H9 (cell line): ENCODE data around the gene VWC2L. TPM values are rescaled to one million over a fixed set of nuclear protein-coding genes. Genes with fewer than 3 reads are reported as not detected.

Experiments
- DNase-seq: peaks from one replicate; pipeline ENCODE4 v3.0.0-alpha.2; 2017
- H2AFZ ChIP-seq: one replicate; pipeline ENCODE4 v1.6.1; 2013; ENCODE audit warnings: mild to moderate bottlenecking, low read length, control low read depth, moderate library complexity
- H2AK5ac ChIP-seq: 2 replicates; pipeline ENCODE4 v1.6.1; 2013; ENCODE audit warnings: low read length, control low read depth, mixed read lengths; ENCODE audit not compliant: insufficient read length
- H2BK120ac ChIP-seq: one replicate; pipeline ENCODE4 v1.6.1; 2013; ENCODE audit warnings: low read depth, mild to moderate bottlenecking, low read length, control low read depth, inconsistent platforms; ENCODE audit not compliant: poor library complexity, severe bottlenecking
- H2BK12ac ChIP-seq: 2 replicates; pipeline ENCODE4 v1.6.1; 2013; ENCODE audit warnings: low read length, control low read depth, mixed read lengths, low read depth; ENCODE audit not compliant: insufficient read length
- H2BK15ac ChIP-seq: 2 replicates; pipeline ENCODE4 v1.6.1; 2013; ENCODE audit warnings: low read depth, low read length, control low read depth
- H2BK20ac ChIP-seq: one replicate; pipeline ENCODE4 v1.6.1; 2013; ENCODE audit warnings: low read depth, mild to moderate bottlenecking, low read length, control low read depth, inconsistent platforms; ENCODE audit not compliant: poor library complexity, severe bottlenecking
- H2BK5ac ChIP-seq: 2 replicates; pipeline ENCODE4 v1.6.1; 2013; ENCODE audit warnings: low read length, control low read depth, mixed read lengths; ENCODE audit not compliant: insufficient read length
- H3K14ac ChIP-seq: 2 replicates; pipeline ENCODE4 v1.6.1; 2013; ENCODE audit warnings: low read length, control low read depth; ENCODE audit not compliant: insufficient read depth
- H3K18ac ChIP-seq: 2 replicates; pipeline ENCODE4 v1.6.1; 2013; ENCODE audit warnings: low read depth, mild to moderate bottlenecking, mixed read lengths, low read length, control low read depth; ENCODE audit not compliant: insufficient read length
- H3K23ac ChIP-seq: 2 replicates; pipeline ENCODE4 v1.6.1; 2013; ENCODE audit warnings: low read length, control low read depth, mixed read lengths, low read depth; ENCODE audit not compliant: insufficient read length
- H3K23me2 ChIP-seq: 2 replicates; pipeline ENCODE4 v1.6.1; 2013; ENCODE audit warnings: low read depth, mild to moderate bottlenecking, mixed read lengths, low read length, control low read depth; ENCODE audit not compliant: insufficient read length, poor library complexity, severe bottlenecking
- H3K27ac ChIP-seq: 2 replicates; pipeline ENCODE4 v1.5.1; 2013; ENCODE audit warnings: low read length, control low read depth, mixed read lengths, low read depth; ENCODE audit not compliant: insufficient read length
- H3K27me3 ChIP-seq: 2 replicates; pipeline ENCODE4 v1.6.1; 2013; ENCODE audit warnings: low read length, control low read depth, inconsistent platforms; ENCODE audit not compliant: insufficient read depth
- H3K4ac ChIP-seq: 2 replicates; pipeline ENCODE4 v1.6.1; 2013; ENCODE audit warnings: low read depth, mild to moderate bottlenecking, control low read depth, inconsistent platforms, low read length, moderate library complexity
- H3K4me1 ChIP-seq: 2 replicates; pipeline ENCODE4 v1.6.1; 2013; ENCODE audit warnings: low read length, control low read depth, inconsistent platforms; ENCODE audit not compliant: insufficient read depth
- H3K4me2 ChIP-seq: 2 replicates; pipeline ENCODE4 v1.6.1; 2013; ENCODE audit warnings: low read length, control low read depth, mixed read lengths; ENCODE audit not compliant: insufficient read length, insufficient read depth
- H3K56ac ChIP-seq: 2 replicates; pipeline ENCODE4 v1.6.1; 2013; ENCODE audit warnings: low read depth, mild to moderate bottlenecking, mixed read lengths, low read length, control low read depth; ENCODE audit not compliant: insufficient read length
- H3K79me1 ChIP-seq: 2 replicates; pipeline ENCODE4 v1.6.1; 2013; ENCODE audit warnings: low read depth, mild to moderate bottlenecking, moderate library complexity, low read length, control low read depth, inconsistent platforms; ENCODE audit not compliant: insufficient read depth, poor library complexity, severe bottlenecking
- H3K79me2 ChIP-seq: 2 replicates; pipeline ENCODE4 v1.6.1; 2013; ENCODE audit warnings: low read length, control low read depth, inconsistent platforms; ENCODE audit not compliant: insufficient read depth
- H3K9ac ChIP-seq: 2 replicates; pipeline ENCODE4 v1.6.1; 2013; ENCODE audit warnings: low read length, control low read depth, mixed read lengths; ENCODE audit not compliant: insufficient read length; ENCODE audit errors: extremely low read depth
- H3K9me3 ChIP-seq: one replicate; pipeline ENCODE4 v1.6.1; 2013; ENCODE audit warnings: low read depth, low read length, inconsistent platforms; ENCODE audit not compliant: control insufficient read depth
- H3T11ph ChIP-seq: one replicate; pipeline ENCODE4 v1.6.1; 2013; ENCODE audit warnings: mild to moderate bottlenecking, low read length, control low read depth, inconsistent platforms
- H4K20me1 ChIP-seq: one replicate; pipeline ENCODE4 v1.6.1; 2013; ENCODE audit not compliant: control insufficient read depth, insufficient read length, insufficient read depth
- H4K5ac ChIP-seq: 2 replicates; pipeline ENCODE4 v1.6.1; 2013; ENCODE audit warnings: low read depth, mild to moderate bottlenecking, mixed read lengths, low read length, control low read depth; ENCODE audit not compliant: insufficient read length
- H4K8ac ChIP-seq: replicated peaks from 2 replicates; pipeline ENCODE4 v1.6.1; 2013; ENCODE audit warnings: low read length, control low read depth, mixed read lengths, low read depth; ENCODE audit not compliant: insufficient read length
- H4K91ac ChIP-seq: 2 replicates; pipeline ENCODE4 v1.6.1; 2013; ENCODE audit warnings: low read depth, mild to moderate bottlenecking, moderate library complexity, mixed read lengths, low read length, control low read depth; ENCODE audit not compliant: insufficient read length
- H3K27ac Mint-ChIP-seq, 3 experiments: 2 replicates in 2 of 3; 3 replicates in 1 of 3; pipeline ENCODE4 v1.8.0; 2020 to 2021; ENCODE audit warnings: mixed read lengths in 3 of 3, mild to moderate bottlenecking in 1 of 3, moderate library complexity in 1 of 3
- H3K27me3 Mint-ChIP-seq: 2 replicates; pipeline ENCODE4 v1.8.0; 2021; ENCODE audit warnings: low read depth, mild to moderate bottlenecking, moderate library complexity, mixed read lengths
- H3K36me3 Mint-ChIP-seq, 3 experiments: 2 replicates in 2 of 3; 3 replicates in 1 of 3; pipeline ENCODE4 v1.8.0; 2020 to 2021; ENCODE audit warnings: low read depth in 3 of 3, mixed read lengths in 3 of 3; ENCODE audit not compliant: insufficient read depth in 1 of 3
- H3K4me1 Mint-ChIP-seq, 2 experiments: 2 replicates each; pipeline ENCODE4 v1.8.0; 2020; ENCODE audit warnings: mixed read lengths in 2 of 2
- H3K4me3 Mint-ChIP-seq, 2 experiments: 2 replicates in 1 of 2; 3 replicates in 1 of 2; pipeline ENCODE4 v1.8.0; 2020 to 2021; ENCODE audit warnings: mild to moderate bottlenecking in 2 of 2, mixed read lengths in 2 of 2, moderate library complexity in 1 of 2
- H3K9me3 Mint-ChIP-seq, 2 experiments: 2 replicates in 1 of 2; 3 replicates in 1 of 2; pipeline ENCODE4 v1.8.0; 2020; ENCODE audit warnings: mild to moderate bottlenecking in 2 of 2, mixed read lengths in 2 of 2, moderate library complexity in 1 of 2
- CTCF ChIP-seq: fragments of 200-600 bp; sonication (generic); conservative IDR thresholded peaks from 3 replicates; pipeline ENCODE4 v1.8.0; 2021; ENCODE audit warnings: antibody characterized with exemption, mild to moderate bottlenecking
- WGBS: extraction: QIAGEN DNeasy Blood & Tissue Kit; methylation state at CpG from one replicate; pipeline ENCODE4 v1.1.7; 2013; ENCODE audit warnings: missing lambda C conversion rate, low lambda C conversion rate, mixed read lengths; ENCODE audit not compliant: insufficient read length; ENCODE audit errors: extremely low coverage; 5-methylcytosine and 5-hydroxymethylcytosine counted together
- total RNA-seq: library from RNA; stranded (reverse); gene quantifications from 2 replicates; pipeline ENCODE4 v1.2.1, GENCODE V29; 2021

VWC2L gene
- total RNA-seq, 1 experiment from 2014 or later = not detected

GRCh38 chr2:214543386-214543955 lies 132.6 kb downstream of the VWC2L start:
- H2BK20ac ChIP-seq = no peak overlapping the region
- Mint-ChIP-seq H3K36me3 (no peaks in the 10 kb centered on the region), H3K4me1 (peaks cover 7% of the 10 kb centered on the region in 2 experiments), H3K27me3 (no peaks in the 10 kb centered on the region), H3K9me3 (no peaks in the 10 kb centered on the region), H3K4me3 (no peak overlapping the region), H3K27ac (no peak overlapping the region)
- H3K23me2 ChIP-seq = no peaks in the 10 kb centered on the region
- no peak overlapping the region for H3K27ac ChIP-seq
- no peaks in the 10 kb centered on the region for H3K9me3 ChIP-seq
- H3K18ac ChIP-seq = no peak overlapping the region
- H2BK5ac ChIP-seq = no peak overlapping the region
- no peak for TF ChIP-seq CTCF
- H4K8ac ChIP-seq = no peak overlapping the region
- H3T11ph ChIP-seq = no peak overlapping the region
- no peaks in the 10 kb centered on the region for H3K79me2 ChIP-seq
- H2AK5ac ChIP-seq = no peak overlapping the region
- H4K20me1 ChIP-seq = no peaks in the 10 kb centered on the region
- no peak overlapping the region for H3K4ac ChIP-seq
- H3K9ac ChIP-seq = no peak overlapping the region
- no peak overlapping the region for H2BK15ac ChIP-seq
- no peak overlapping the region for H2BK120ac ChIP-seq
- H3K56ac ChIP-seq = no peak overlapping the region
- no peaks in the 10 kb centered on the region; the same call in 1 of the 2 replicates for H3K4me1 ChIP-seq
- no peak overlapping the region for H3K23ac ChIP-seq
- no peak overlapping the region for H4K91ac ChIP-seq
- no peaks in the 10 kb centered on the region for H3K27me3 ChIP-seq
- H4K5ac ChIP-seq = no peak overlapping the region
- H2AFZ ChIP-seq = no peak overlapping the region
- H3K79me1 ChIP-seq = no peaks in the 10 kb centered on the region
- no peak for DNase-seq
- H3K4me2 ChIP-seq = no peak overlapping the region
- no peak overlapping the region for H2BK12ac ChIP-seq
- no CpG with 5 or more reads among the region's 2 CpGs for WGBS
- no peak overlapping the region for H3K14ac ChIP-seq
